ENCODE results near the gene ATAT1.

The ATAT1 gene

DNA sequence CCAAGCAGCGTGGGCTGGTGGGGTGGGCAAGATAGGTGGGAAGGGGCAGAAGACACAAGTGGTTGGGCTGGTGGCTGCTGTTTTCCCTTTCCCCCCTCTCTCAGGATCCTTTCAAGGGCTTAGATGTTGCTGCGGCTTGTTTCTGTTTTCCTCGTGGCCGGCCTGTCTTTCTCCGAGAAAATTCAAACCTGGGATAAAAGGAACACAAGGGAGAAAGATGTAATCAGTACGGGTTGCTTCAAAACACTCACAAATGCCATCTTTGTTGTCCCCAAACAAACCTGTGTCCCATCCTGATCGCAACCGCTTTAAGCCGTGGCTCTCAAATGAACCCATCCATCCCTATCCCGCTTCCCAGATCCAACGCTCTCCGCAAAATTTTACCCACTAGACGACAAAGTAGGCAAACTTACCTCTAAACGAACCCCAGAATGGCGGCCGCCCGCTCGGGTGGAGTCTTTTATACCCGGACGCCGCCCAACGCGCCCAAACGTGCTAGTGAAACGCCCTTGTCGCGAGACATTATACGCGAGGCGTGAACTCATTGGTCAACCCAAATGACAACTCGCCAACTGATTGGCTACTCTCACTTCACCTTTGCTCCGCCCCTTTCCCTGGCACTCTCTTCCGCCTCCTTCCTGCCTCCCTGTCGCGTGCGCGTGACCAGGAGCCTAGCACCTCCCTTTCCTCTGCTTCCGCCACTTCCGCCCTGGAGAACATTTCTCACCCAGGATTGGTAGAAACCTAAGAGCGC lies 9.7 kb upstream of the ATAT1 start, which contains the start of gene PPP1R10:
TSS of gene PPP1R10 (minus strand) at position 433 of the 754 bp plus-strand sequence. CDS start 7,299 bp downstream, outside the sequence.
- peak within 1 kb of the TSS; percentile 92 for H3K4me3 ChIP-seq (replicated peaks; ENCODE audit: low read depth, low read length)
- peak; percentile 100 for DNase-seq (ENCODE audit: low read depth)
- TF ChIP-seq CTCF (IDR thresholded peaks at IDR 0.05; ENCODE audit: low read length, missing control alignments), result no peak

DNA sequence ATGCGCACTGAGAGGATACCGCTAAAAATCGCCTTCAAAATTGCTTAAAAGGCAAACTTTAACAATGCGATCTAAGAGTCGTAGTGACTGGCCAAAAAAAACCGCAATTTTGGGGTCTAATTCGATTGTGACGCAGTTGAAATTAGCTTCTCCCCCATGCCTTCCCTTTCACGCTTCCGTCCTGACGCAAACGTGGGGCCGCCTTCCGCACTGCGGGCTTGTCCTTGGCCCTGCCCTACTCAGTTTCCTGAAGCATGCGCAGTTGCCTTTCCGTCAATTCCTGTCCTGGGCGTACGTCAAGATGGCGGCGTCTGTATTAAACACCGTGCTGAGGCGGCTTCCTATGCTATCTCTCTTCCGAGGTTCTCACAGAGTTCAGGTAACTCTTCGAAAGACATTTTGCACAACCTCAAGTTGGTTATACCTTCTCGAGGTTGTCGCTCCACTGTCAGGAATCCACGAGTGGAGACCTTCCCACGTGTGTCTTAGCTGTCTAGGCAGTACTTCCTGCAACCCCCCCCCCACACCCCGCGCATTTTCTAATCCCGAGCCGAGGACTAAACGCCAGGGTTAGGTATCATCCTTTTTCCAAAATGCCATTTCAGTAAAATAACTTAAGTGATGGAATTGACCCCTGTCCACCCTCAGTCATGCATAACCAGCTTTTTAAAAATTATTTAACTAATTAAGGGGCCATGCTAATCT lies 9.0 kb upstream of the ATAT1 start, which contains the start of gene MRPS18B:
TSS of gene MRPS18B (plus strand) at position 276 of the 705 bp plus-strand sequence. CDS start at position 302, 26 bp downstream.
- peak; percentile 99 for DNase-seq (ENCODE audit: low read depth)
- TF ChIP-seq CTCF (IDR thresholded peaks at IDR 0.05; ENCODE audit: low read length, missing control alignments), result no peak

GRCh38 chr6:30618270-30618797 lies 8.3 kb upstream of the ATAT1 start:
- TF ChIP-seq CTCF (IDR thresholded peaks at IDR 0.05; ENCODE audit: low read length, missing control alignments), result no peak
- DNase-seq (ENCODE audit: low read depth), result no peak
- H3K4me3 ChIP-seq (replicated peaks; ENCODE audit: low read depth, low read length), result peak overlapping the region; percentile 92

More for the DNA sequence above, 9.0 kb upstream of the ATAT1 start, which contains the start of gene MRPS18B:
- H3K4me3 ChIP-seq (replicated peaks; ENCODE audit: low read depth, low read length), result peak within 1 kb of the TSS; percentile 92

- no peak for TF ChIP-seq CTCF (IDR thresholded peaks at IDR 0.05; ENCODE audit: low read length, missing control alignments)
- H3K4me3 ChIP-seq (replicated peaks; ENCODE audit: low read depth, low read length), result no peak overlapping the region
- DNase-seq (ENCODE audit: low read depth), result no peak
Measured at GRCh38 chr6:30619561-30619960, 7.1 kb upstream of the ATAT1 start.

DNA sequence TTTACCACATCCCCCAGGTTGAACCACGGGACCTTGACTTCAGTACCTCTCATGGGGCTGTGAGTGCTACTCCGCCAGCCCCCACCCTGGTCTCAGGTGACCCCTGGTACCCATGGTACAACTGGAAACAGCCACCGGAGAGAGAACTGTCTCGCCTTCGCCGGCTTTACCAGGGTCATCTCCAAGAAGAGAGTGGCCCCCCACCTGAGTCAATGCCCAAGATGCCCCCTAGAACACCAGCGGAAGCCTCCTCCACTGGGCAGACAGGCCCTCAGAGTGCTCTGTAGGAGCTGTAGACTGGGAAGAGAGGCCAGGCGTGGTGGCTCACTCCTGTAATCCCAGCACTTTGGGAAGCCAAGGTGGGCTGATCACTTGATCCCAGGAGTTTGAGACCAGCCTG lies 1.2 kb upstream of the ATAT1 start:
- H3K4me3 ChIP-seq (replicated peaks; ENCODE audit: low read depth, low read length), result no peak overlapping the region
- TF ChIP-seq CTCF (IDR thresholded peaks at IDR 0.05; ENCODE audit: low read length, missing control alignments), result no peak
- DNase-seq (ENCODE audit: low read depth), result no peak

GRCh38 chr6:30635834-30636233 lies 9.2 kb downstream of the ATAT1 start:
- TF ChIP-seq CTCF (IDR thresholded peaks at IDR 0.05; ENCODE audit: low read length, missing control alignments), result no peak
- DNase-seq (ENCODE audit: low read depth), result no peak
- H3K4me3 ChIP-seq (replicated peaks; ENCODE audit: low read depth, low read length), result no peak overlapping the region

Data from fibroblast of pulmonary artery (primary cell).